ENCODE results near the gene MYO1F. TPM values are rescaled to one million over a fixed set of nuclear protein-coding genes. Genes with fewer than 3 reads are reported as not detected.
"Not testable (repeated sequence)": the region's sequence is repeated elsewhere in the genome, so short reads cannot be mapped to it uniquely, and the experiment has no call there.

The MYO1F gene
- total RNA-seq, 2 donors from 2014 or later = 6.1 to 9.4 TPM

DNA sequence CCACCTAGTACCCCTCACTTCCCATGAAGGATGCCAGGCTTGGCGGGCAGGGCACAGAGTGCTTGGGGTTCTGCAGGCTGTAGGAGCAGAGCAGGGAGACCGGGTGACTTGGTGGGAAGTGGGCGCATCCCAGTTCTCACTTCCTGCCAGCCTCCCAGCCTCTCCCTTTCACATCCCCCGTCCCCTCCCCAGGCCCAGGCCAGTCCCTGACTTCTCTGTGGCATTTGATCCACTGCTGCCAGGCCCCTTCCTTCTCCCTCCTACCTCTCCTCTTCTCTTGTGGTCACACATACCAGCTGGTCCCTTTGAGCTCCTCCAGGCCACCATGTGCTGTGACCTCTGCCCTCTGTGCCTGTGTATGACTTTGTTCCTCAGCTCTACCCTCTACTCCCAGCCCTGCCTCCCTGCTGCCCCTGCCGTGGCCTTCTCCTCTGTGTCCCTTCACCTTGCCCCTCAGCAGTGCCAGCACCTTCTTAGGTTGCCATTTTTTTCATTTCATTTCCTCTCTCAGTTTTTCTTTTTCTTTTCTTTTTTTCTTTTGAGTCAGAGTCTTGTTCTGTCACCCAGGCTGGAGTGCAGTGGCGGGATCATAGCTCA, 19.5 kb downstream of the MYO1F start:
- DNase-seq (ENCODE audit: low spot score) = no peak
- H3K27me3 ChIP-seq (replicated peaks; ENCODE audit: insufficient read depth) = no peaks in the 10 kb centered on the region
- WGBS = 72% methylated on average over 6 of the region's 6 CpGs
- H3K4me3 ChIP-seq = no peak overlapping the region
- TF ChIP-seq POLR2AphosphoS5 (IDR thresholded peaks at IDR 0.05) (no peak), CTCF (IDR thresholded peaks at IDR 0.05) (no peak), POLR2A (IDR thresholded peaks at IDR 0.05) (no peak)
- intact Hi-C loops (cut with DNase I) = no loop called here
- H3K36me3 ChIP-seq = no peaks in the 10 kb centered on the region
- no peaks in the 10 kb centered on the region for H3K9me3 ChIP-seq
- no peak overlapping the region for H3K27ac ChIP-seq
- no peaks in the 10 kb centered on the region for H3K4me1 ChIP-seq (replicated peaks)

DNA sequence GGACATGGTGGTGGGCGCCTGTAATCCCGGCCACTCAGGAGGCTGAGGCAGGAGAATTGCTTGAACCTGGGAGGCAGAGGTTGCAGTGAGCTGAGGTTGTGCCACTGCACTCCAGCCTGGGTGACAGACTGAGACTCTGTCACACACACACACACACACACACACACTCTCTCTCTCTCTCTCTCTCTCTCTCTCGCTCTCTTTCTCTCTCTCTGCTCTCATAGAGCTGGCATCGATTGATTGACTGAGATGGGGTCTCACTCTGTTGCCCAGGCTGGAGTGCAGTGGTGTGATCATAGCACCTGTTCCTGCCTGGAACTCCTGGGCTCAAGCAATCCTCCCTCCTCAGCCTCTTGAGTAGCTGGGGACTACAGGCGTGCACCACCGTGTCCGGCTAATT, 23.5 kb downstream of the MYO1F start:
- H3K9me3 ChIP-seq; H3K4me3 ChIP-seq; H3K36me3 ChIP-seq; intact Hi-C loops (cut with DNase I); H3K27me3 ChIP-seq (replicated peaks; ENCODE audit: insufficient read depth); H3K4me1 ChIP-seq (replicated peaks); H3K27ac ChIP-seq; DNase-seq (ENCODE audit: low spot score): not testable (repeated sequence)
- 93% methylated on average over 7 of the region's 7 CpGs for WGBS

DNA sequence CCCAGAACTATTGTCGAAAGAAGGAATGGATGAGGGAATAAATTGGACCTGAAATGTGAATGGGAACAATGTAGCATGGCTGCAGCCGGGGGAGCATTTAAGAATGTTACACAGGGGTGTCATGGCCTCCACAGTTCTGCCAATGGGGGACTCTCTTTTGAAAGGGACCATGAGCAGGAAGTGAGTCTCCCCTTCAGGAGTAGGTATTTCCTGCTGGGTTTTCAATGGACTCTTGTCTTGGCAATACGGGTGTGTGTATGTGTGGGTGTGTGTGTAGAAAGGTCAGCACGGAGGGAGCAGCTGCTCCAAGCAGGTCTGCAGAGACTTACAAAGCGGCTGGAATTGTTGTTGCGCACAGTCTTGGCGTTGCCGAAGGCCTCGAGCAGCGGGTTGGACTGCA, 24.4 kb downstream of the MYO1F start:
- Histone ChIP-seq H3K36me3 (no peaks in the 10 kb centered on the region), H3K4me1 (replicated peaks) (no peaks in the 10 kb centered on the region), H3K4me3 (no peak overlapping the region), H3K27me3 (replicated peaks; ENCODE audit: insufficient read depth) (no peaks in the 10 kb centered on the region), H3K9me3 (no peaks in the 10 kb centered on the region), H3K27ac (no peak overlapping the region)
- TF ChIP-seq POLR2AphosphoS5 (IDR thresholded peaks at IDR 0.05) = no peak
- TF ChIP-seq POLR2A (IDR thresholded peaks at IDR 0.05) = no peak
- TF ChIP-seq CTCF (IDR thresholded peaks at IDR 0.05) = no peak
- intact Hi-C loops (cut with DNase I) = no loop called here
- no peak for DNase-seq (ENCODE audit: low spot score)
- 69% methylated on average over 10 of the region's 10 CpGs for WGBS

- Histone ChIP-seq H3K27ac (no peak overlapping the region), H3K4me3 (no peak overlapping the region), H3K27me3 (replicated peaks; ENCODE audit: insufficient read depth) (no peaks in the 10 kb centered on the region), H3K36me3 (no peaks in the 10 kb centered on the region), H3K4me1 (replicated peaks) (no peaks in the 10 kb centered on the region), H3K9me3 (no peaks in the 10 kb centered on the region)
- 94% methylated on average over 15 of the region's 15 CpGs for WGBS
- TF ChIP-seq POLR2A (IDR thresholded peaks at IDR 0.05) = no peak
- TF ChIP-seq POLR2AphosphoS5 (IDR thresholded peaks at IDR 0.05) = no peak
- no peak for TF ChIP-seq CTCF (IDR thresholded peaks at IDR 0.05)
- intact Hi-C loops (cut with DNase I) = no loop called here
- DNase-seq (ENCODE audit: low spot score) = no peak
Observed at GRCh38 chr19:8550070-8550469, 27.2 kb downstream of the MYO1F start.

GRCh38 chr19:8545743-8546142, 31.5 kb downstream of the MYO1F start:
- Histone ChIP-seq H3K4me1 (replicated peaks) (no peaks in the 10 kb centered on the region), H3K27ac (no peak overlapping the region), H3K9me3 (no peaks in the 10 kb centered on the region), H3K27me3 (replicated peaks; ENCODE audit: insufficient read depth) (no peaks in the 10 kb centered on the region), H3K4me3 (no peak overlapping the region), H3K36me3 (no peaks in the 10 kb centered on the region)
- intact Hi-C loops (cut with DNase I) = no loop called here
- WGBS = 97% methylated on average over 8 of the region's 8 CpGs
- DNase-seq (ENCODE audit: low spot score) = no peak
- TF ChIP-seq CTCF (IDR thresholded peaks at IDR 0.05) (no peak), POLR2AphosphoS5 (IDR thresholded peaks at IDR 0.05) (no peak), POLR2A (IDR thresholded peaks at IDR 0.05) (no peak)
